ENCODE data around the gene ANKRD35.

GRCh38 chr1:145891143-145891542, 5.5 kb upstream of the ANKRD35 start:
- TF ChIP-seq, protein P1, sequence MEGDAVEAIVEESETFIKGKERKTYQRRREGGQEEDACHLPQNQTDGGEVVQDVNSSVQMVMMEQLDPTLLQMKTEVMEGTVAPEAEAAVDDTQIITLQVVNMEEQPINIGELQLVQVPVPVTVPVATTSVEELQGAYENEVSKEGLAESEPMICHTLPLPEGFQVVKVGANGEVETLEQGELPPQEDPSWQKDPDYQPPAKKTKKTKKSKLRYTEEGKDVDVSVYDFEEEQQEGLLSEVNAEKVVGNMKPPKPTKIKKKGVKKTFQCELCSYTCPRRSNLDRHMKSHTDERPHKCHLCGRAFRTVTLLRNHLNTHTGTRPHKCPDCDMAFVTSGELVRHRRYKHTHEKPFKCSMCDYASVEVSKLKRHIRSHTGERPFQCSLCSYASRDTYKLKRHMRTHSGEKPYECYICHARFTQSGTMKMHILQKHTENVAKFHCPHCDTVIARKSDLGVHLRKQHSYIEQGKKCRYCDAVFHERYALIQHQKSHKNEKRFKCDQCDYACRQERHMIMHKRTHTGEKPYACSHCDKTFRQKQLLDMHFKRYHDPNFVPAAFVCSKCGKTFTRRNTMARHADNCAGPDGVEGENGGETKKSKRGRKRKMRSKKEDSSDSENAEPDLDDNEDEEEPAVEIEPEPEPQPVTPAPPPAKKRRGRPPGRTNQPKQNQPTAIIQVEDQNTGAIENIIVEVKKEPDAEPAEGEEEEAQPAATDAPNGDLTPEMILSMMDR (IDR thresholded peaks at IDR 0.05; ENCODE audit: insufficient read depth, low read length, poor library complexity, severe bottlenecking) = no peak
- no peak for TF ChIP-seq EZH2phosphoT487 (conservative IDR thresholded peaks at IDR 0.05; ENCODE audit: low read length)
